Endothelial cell (in vitro differentiated cells): Measurements from ENCODE around the gene MMP24OS. TPM values are rescaled to one million over a fixed set of nuclear protein-coding genes. Genes with fewer than 3 reads are reported as not detected.

Experiments used
- DNase-seq: peaks from one replicate; pipeline ENCODE4 v3.0.0; 2021; ENCODE audit warnings: low spot score
- H3K27ac Mint-ChIP-seq: one replicate; pipeline ENCODE4 v1.8.0; 2021; ENCODE audit warnings: mixed read lengths, inconsistent platforms; ENCODE audit not compliant: unreplicated experiment
- H3K27me3 Mint-ChIP-seq: one replicate; pipeline ENCODE4 v1.8.0; 2021; ENCODE audit warnings: mild to moderate bottlenecking, moderate library complexity, mixed read lengths, inconsistent platforms; ENCODE audit not compliant: unreplicated experiment
- H3K36me3 Mint-ChIP-seq: one replicate; pipeline ENCODE4 v1.8.0; 2021; ENCODE audit warnings: mild to moderate bottlenecking, low read depth, mixed read lengths, inconsistent platforms; ENCODE audit not compliant: unreplicated experiment
- H3K4me1 Mint-ChIP-seq: one replicate; pipeline ENCODE4 v1.8.0; 2021; ENCODE audit warnings: mild to moderate bottlenecking, mixed read lengths, inconsistent platforms; ENCODE audit not compliant: unreplicated experiment
- H3K4me3 Mint-ChIP-seq: one replicate; pipeline ENCODE4 v1.8.0; 2021; ENCODE audit warnings: mild to moderate bottlenecking, mixed read lengths, inconsistent platforms; ENCODE audit not compliant: unreplicated experiment
- H3K9me3 Mint-ChIP-seq: one replicate; pipeline ENCODE4 v1.8.0; 2021; ENCODE audit warnings: mixed read lengths, inconsistent platforms; ENCODE audit not compliant: unreplicated experiment
- total RNA-seq: library from RNA; stranded (reverse); fragmentation: NEBNext Ultra II Directional; extraction: Animal tissue kit (Norgen Biotek cat#: 25700); gene quantifications from one replicate; pipeline ENCODE4 v1.2.1, GENCODE V29; 2021; ENCODE audit not compliant: unreplicated experiment
- TF ChIP-seq, protein P1 (sequence below): fragments of 200-600 bp; sonication (generic); IDR thresholded peaks from one replicate; pipeline ENCODE4 v1.5.0; 2021; ENCODE audit warnings: antibody characterized with exemption; ENCODE audit not compliant: unreplicated experiment

MMP24OS gene
- total RNA-seq, 1 donor from 2014 or later = 80.7 TPM

DNA sequence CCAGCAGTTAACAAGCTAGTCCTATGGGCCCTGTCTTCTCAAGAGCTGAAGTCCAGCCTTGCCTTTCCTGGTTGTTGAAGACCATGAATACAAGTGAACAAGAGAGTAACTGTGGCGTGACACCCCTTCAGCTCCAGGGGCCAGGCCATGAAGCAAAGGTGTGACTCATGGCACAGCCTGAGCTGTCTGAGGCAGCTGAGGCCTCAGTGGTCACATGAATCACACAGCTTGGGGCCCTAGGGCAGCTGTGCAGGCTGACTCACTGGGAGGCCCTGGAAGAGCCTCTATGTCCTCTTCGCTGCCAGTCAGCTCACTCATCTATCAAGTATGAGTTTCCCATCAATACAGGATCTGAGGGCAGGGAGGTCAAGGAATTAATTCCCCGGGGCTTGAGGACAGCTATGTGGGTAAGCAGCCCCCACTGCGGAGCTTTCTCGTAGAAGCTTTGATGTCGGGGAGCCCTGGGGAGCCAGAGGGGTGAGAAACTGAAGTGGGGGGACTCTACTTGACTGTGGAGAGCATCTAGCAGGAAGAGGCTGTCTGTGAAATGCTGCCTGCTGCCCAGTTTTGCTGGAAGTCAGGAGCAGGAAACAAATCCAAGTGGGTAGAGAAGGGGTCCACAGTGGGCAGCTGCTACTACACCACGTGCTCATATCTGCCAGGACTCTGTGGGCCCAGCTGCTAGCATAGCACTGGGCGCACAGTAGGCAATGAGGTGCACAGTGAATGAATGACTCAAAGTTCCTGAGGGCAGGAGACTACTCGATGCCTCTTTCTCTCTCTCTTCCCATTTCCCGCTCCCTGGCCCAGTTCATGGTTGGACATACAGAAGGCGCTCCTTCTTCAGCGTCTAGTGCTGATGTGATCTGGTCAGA lies 28.0 kb upstream of the MMP24OS start:
- TF ChIP-seq, protein P1, sequence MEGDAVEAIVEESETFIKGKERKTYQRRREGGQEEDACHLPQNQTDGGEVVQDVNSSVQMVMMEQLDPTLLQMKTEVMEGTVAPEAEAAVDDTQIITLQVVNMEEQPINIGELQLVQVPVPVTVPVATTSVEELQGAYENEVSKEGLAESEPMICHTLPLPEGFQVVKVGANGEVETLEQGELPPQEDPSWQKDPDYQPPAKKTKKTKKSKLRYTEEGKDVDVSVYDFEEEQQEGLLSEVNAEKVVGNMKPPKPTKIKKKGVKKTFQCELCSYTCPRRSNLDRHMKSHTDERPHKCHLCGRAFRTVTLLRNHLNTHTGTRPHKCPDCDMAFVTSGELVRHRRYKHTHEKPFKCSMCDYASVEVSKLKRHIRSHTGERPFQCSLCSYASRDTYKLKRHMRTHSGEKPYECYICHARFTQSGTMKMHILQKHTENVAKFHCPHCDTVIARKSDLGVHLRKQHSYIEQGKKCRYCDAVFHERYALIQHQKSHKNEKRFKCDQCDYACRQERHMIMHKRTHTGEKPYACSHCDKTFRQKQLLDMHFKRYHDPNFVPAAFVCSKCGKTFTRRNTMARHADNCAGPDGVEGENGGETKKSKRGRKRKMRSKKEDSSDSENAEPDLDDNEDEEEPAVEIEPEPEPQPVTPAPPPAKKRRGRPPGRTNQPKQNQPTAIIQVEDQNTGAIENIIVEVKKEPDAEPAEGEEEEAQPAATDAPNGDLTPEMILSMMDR = no peak
- peak overlapping the region; percentile 47 for H3K4me3 Mint-ChIP-seq
- H3K36me3 Mint-ChIP-seq = peaks cover 3% of the 10 kb centered on the region
- H3K4me1 Mint-ChIP-seq = peaks cover 7% of the 10 kb centered on the region
- H3K27ac Mint-ChIP-seq = no peak overlapping the region
- no peaks in the 10 kb centered on the region for H3K9me3 Mint-ChIP-seq
- DNase-seq = no peak
- H3K27me3 Mint-ChIP-seq = peaks cover 14% of the 10 kb centered on the region

DNA sequence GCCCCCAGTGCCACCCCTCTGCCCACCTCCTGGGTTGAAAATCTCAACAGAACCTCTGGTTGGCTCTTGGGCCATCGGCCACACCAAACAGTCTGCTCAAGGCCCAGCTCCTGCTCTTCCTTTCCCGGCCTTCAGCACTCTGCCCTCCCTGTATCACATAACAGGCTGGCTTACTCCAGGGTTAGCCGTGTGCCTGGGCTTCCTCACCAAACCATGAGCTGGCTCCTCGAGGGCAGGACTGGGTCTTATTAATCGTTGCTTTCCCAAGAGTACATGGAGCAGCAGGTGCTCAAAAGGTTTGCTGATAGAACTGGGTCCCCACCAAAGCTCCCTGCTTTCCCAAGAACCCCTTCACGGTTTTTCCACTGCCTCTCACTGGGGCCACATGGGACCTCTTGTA lies 27.0 kb upstream of the MMP24OS start:
- DNase-seq = no peak
- peaks cover 3% of the 10 kb centered on the region for H3K36me3 Mint-ChIP-seq
- TF ChIP-seq, protein P1 = no peak
- no peaks in the 10 kb centered on the region for H3K9me3 Mint-ChIP-seq
- H3K4me3 Mint-ChIP-seq = no peak overlapping the region
- H3K27me3 Mint-ChIP-seq = peaks cover 15% of the 10 kb centered on the region
- peaks cover 9% of the 10 kb centered on the region for H3K4me1 Mint-ChIP-seq
- no peak overlapping the region for H3K27ac Mint-ChIP-seq

DNA sequence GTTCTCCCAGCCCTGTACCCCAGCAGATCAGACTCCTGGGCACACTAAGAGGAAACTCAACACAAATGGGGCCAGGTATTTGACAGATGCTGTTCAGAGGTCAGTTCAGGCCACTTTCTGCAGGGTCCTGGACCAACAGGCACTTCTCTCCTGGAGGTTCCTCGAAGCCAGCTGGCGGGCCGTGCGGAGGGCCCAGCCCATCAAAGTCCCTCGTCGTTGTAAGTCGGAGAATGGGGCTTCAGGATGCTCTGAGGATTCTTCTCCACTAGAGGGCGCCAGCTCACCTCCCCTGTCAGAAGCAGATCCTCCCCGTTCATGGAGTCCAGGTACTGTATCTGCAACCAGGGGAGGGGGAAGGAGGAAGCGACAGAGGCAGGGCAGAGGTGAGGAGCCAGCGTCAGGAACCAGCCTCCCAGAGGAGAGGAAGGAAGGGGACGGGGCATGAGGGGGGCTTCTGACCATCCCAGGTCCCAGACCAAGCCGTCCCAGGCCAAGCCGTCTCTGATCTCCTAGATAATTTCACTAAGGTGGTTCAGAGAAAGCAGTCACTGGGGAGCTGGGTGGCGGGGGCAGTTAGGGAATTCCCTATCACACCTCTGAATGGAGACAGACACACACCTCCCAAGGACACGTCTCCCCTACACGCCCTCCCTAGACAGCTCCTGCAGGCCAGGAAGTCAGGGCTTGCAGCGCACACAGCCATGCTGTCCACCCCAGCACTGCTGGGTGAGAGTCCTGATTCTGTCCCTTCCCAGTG lies 26.0 kb upstream of the MMP24OS start:
- Mint-ChIP-seq H3K27ac (no peak overlapping the region), H3K27me3 (peaks cover 17% of the 10 kb centered on the region), H3K4me3 (no peak overlapping the region), H3K36me3 (peaks cover 3% of the 10 kb centered on the region), H3K9me3 (no peaks in the 10 kb centered on the region), H3K4me1 (peaks cover 14% of the 10 kb centered on the region)
- TF ChIP-seq, protein P1 = peak; percentile 84
- peak; percentile 86 for DNase-seq

DNA sequence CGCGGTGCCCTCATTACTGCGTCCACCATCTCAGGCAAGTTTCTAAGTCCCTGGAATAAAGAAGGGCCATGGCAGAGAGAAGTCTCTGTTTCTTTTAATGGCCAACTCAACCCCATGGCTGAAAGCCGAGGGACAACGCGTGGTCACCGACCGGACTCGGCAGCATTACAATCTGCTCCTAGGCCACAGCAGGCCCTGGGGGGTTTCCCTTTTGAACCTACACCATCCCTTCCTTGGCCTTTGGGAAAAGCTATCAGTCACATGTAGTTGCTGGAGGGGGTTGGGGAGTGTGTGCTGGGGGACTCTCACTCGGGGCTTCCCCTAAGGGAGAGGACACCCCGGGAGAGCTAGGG lies 25.4 kb upstream of the MMP24OS start:
- no peak for DNase-seq
- Mint-ChIP-seq H3K27me3 (peaks cover 19% of the 10 kb centered on the region), H3K4me1 (peaks cover 14% of the 10 kb centered on the region), H3K36me3 (peaks cover 6% of the 10 kb centered on the region), H3K9me3 (no peaks in the 10 kb centered on the region), H3K27ac (no peak overlapping the region), H3K4me3 (no peak overlapping the region)
- TF ChIP-seq, protein P1 = no peak
